CD4-positive, alpha-beta T cell treated with Interleukin-17A for 1 hour (primary cell): Measurements from ENCODE around the gene SLX9.
"Not testable (repeated sequence)": the region's sequence is repeated elsewhere in the genome, so short reads cannot be mapped to it uniquely, and the experiment has no call there.

Experiments
- DNase-seq: peaks from one replicate; pipeline ENCODE4 v3.0.0-alpha.2; 2020

The SLX9 gene

GRCh38 chr21:45022736-45023135 lies 82.9 kb downstream of the SLX9 start:
- no peak for DNase-seq

- DNase-seq, result not testable (repeated sequence)
These were observed 84.7 kb downstream of the SLX9 start for GRCh38 chr21:45024516-45024915.

- no peak for DNase-seq
These were observed 86.4 kb downstream of the SLX9 start for GRCh38 chr21:45026066-45026745.
